HG02970 (cell line): Measurements from ENCODE around the gene GRIN2B.

Experiments
- ATAC-seq: cut with Tn5 transposase; IDR thresholded peaks from one replicate; pipeline ENCODE4 v1.9.1; 2021; ENCODE audit warnings: mild to moderate bottlenecking, moderate library complexity, moderate number of reproducible peaks; ENCODE audit not compliant: unreplicated experiment, low FRiP score

Gene GRIN2B

GRCh38 chr12:13981296-13981962 is at the start of gene GRIN2B:
GRIN2B (minus strand) TSS chr12:13981602; CDS start chr12:13866208, 115,394 bp downstream.
- no peak for ATAC-seq

GRCh38 chr12:14026537-14026936 is 45.1 kb upstream of the GRIN2B start:
- no peak for ATAC-seq

DNA sequence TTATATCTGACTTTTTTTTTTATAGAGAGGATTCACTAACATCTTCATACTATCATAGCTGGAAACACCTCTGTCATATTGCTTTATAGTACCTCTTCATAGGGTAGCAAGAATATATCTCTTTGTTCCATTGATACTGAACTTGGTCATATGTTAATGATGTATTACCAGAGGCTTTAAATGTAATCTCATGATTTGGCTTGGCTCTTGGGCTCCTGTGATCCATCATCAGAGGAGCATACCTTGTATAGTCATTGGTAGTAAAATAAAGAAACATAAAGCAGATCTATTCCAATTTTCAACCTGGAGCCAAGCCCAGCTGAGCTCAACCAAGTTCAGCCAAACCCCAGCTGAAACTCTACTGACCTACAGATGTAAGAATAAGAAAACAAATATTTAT is 43.2 kb upstream of the GRIN2B start:
- no peak for ATAC-seq

DNA sequence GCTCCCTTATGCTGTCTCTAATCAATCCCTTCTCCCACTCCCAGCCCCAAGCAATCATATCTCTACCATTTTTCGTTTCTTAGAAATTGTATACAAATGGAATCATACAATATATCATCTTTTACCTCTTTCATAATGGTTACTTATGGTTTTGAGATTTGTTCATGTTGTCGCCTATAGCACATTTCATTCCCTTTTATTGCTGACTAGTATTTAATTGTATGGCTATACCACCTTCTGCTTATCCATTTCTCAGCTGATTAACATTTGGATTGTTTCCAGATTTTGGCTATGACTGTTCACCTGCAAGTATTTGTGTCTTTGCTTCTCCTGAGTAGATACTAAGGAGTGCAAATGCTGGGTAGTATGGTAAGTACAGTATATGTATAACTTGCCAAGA is 36.7 kb upstream of the GRIN2B start:
- no peak for ATAC-seq

DNA sequence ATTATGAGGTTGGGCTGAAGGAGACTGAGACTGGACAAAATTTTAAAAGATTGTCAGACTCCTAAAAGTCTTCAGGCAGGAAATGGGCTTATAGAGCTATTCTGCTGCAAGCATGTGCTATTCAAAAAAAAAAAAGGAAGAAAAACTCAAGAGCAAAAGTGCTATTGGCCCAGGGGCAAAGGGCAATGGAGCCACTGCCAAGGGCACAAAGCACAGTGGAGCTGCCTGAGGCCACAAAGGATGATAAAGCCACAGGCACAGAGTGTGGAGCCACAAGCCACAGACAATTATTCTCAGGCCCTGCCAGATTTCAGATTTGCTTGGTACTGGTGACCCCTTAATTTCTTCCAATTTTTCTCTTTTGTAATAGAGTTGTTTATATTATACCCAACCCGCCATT is 29.6 kb upstream of the GRIN2B start:
- no peak for ATAC-seq

DNA sequence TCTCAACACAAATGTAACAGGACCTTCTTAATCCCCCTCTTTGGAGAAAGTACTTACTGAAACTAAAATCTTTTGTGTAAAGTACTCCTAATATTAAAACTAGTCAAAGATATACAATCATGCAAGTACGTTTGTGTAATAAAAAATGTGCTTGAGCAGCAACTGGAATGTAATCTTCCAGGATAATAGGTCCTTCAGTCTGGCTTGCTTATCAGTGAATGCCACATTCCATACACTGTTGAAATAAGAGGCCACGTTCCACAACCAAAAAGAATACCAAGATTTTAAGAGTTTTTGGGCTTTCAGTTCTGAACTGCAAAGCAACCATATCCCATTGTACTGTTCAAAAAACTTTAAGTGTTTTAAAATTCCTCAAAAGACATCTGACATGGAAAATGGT is 26.2 kb upstream of the GRIN2B start:
- no peak for ATAC-seq

DNA sequence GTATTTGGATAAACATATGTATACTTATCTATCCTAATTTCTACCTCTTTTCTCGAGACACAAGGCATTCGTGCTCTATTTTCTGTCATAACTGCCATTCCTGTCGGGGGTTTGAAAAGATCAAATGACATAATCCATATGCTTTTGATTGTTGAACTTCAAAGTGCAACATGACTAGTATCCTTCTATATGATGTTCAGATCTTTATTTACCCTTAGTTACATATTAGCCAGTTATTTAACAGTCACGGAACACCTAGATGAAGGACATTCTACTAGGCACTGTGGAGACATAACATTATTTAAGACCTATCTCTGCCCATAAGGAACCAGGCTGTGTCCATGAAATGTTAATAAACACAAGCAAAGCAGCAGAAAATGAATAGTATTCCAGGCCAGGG is 11.2 kb upstream of the GRIN2B start:
- no peak for ATAC-seq

- ATAC-seq = no peak
Observed at GRCh38 chr12:13992106-13992505, 10.7 kb upstream of the GRIN2B start.

DNA sequence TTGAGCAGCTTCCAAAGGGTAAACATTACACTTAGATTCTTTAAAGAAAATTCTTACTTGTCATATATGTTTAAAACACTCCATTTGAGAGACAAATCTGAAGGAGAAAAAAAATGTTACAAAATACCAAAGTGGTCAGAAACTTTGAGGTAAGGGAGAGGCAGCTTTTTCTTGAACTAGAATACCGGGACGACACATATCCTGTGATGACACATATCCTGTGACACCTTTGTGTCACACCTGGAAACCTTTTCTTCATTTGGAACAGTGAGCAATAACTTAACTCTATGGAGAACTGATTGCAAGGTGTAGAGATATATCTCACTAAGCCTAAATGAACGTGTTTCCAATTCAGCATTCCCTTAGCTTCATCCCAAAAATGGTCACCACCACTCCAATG is 4.6 kb upstream of the GRIN2B start:
- no peak for ATAC-seq

- ATAC-seq = no peak
Observed at GRCh38 chr12:13981990-13982389, 588 bp upstream of the GRIN2B start.

DNA sequence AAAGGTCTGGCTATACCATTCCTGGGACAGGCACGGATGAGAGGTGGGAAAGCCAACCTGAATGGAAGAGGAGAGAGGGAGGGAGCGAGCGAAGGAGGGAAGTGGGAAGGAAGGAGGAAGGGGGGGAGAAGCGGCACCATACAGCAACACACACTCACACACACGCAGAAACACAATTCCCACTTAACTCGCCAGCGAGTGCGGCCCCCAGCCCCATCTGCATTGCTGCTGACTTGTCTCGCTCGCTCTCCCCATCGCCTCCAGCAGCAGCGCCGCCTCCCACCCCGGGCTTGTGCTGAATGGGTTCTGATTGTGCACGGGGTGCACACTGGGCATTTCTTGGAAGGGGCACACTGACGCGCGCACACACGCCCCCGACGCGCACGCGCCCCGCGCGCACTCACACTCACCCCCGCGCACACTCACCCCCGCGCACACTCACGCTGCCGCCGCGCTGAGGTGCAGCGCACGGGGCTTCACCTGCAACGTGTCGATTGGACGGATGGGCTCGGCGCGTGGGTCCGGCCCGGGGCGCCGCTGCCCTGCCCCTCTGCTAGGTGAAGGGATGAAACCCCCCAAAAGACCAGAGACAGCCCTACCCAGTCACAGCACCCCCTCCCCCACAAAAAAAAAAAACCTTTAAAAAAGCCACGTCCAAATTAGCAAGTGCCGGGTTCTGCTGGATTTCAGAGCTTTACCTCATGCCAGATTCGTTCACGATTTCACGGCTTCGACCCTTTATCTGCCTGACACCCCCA is 685 bp downstream of the GRIN2B start:
- no peak for ATAC-seq

DNA sequence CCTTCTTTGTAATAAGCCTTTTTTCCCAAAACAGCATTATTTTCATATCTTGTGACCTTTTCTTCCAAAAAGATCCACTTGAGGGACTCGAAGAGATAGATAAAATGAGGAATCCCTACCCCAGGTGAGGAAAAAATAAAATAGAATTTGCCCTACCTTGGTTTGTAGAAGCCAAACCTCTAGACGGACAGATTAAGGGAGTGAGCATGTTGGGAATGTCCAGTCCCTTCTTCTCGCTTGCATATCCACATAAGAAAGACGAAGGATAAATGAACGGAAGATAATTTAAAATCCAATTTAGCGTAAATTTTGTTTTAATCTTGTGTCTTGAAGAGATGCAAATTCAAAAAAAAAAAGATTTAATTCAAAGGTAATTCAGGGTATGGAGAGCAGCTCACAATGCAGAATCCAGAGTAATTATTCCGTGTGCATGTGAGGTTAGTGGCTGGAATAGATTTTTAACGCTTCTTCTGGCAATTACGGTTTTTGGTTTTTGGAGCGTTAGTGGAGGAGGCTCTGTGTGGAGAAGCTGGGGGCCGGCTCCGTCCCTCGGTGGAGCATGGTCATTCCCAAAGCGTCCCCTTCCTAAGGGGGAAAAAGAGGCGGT is 1.5 kb downstream of the GRIN2B start:
- ATAC-seq = no peak

DNA sequence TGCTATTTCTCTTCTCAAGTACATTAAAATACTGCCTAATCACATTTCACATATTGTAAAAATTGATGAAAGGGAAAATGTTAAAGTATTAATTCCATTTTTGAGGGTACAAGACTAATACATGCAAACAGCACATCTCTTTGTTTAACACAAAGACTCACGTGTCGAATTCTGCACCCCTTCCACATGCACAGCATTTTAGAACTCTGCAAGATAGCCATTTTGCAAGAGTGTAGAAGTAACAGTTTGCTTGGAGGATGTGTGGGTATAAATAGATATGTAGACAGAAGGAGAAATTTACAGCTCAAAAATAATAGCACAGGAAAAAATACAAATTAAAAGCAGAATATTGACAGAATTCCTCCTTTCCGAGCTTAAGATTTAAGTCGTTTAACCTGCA is 2.5 kb downstream of the GRIN2B start:
- no peak for ATAC-seq

GRCh38 chr12:13976880-13977279 is 4.5 kb downstream of the GRIN2B start:
- no peak for ATAC-seq

- no peak for ATAC-seq
Observed at GRCh38 chr12:13976028-13976584, 5.3 kb downstream of the GRIN2B start.

DNA sequence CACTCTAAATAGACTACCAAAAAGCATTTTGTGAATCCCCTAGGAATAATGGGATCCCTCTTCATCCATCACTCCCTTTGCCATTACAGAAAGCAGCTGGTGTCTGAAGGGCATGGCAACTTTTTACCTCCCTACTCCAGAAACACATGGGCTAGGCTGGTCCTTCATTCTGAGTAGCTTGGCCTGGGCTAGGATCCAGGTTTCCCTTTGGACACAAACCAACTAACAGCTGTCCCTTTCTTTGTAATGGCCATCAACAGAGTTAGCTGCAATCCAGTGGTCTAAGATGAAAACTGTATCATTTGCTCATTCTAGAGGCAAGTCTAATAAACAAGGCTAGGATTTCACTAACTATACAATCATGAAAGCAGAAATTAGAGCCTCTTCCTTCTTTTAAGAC is 7.4 kb downstream of the GRIN2B start:
- ATAC-seq = no peak

DNA sequence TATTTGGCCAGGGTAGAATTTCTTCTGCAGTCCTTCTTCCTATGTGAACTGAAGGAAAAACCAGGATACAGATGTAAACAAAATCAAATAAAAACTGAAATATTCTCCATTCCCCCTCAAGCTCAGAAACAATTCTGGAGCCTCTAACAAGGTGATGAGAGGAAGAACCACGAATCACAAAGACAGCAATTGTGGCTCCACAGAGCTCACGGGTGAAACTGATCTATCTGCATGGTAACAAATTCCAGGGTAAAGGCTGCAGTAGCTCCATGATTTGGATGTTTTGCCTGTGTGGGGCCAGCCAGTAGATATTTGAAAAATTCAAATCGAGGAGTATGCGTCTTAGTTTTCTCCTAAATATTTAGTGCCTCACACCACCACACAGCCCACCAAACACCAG is 10.6 kb downstream of the GRIN2B start:
- no peak for ATAC-seq

- ATAC-seq = no peak
Observed at GRCh38 chr12:13968281-13968680, 13.1 kb downstream of the GRIN2B start.

DNA sequence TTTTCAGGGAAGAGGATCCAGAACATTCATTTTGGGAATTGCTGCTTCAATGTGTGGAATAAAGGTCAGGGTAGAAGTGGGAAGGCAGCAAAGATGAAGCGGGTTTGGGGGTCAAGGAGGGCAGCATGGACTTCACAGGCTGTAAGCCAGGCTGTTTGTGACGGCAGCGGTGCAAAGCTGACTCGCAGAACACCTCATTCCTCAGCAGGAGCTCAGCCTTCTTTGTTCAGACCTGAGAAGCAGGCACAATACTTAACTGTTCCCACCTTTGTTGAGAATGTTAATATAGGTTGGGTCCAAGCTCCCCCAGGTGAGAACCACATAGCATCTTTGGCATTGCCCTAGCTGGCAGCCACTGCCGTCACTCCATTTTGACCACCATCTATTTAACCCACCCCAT is 16.7 kb downstream of the GRIN2B start:
- ATAC-seq = no peak

DNA sequence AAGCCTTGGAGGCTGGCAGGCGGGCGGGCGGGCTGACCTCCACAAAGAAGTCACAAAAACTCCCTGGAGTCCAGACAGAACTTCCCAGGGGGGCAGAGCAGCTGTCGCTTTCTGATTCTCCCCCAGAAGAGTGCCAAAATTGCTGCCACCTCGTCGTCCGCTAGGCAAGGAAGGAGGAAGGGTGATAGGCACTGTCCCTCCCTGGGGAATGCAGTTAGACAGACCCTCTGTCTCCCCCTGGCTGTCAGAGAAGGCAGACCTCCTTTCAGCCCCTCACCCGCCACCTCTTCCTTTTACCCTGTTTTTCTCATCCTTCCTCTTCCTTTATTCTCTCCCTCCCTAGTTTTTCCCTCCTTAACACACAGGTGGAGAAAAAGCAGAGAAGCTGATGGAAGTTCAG is 18.7 kb downstream of the GRIN2B start:
- ATAC-seq = no peak

GRCh38 chr12:13961971-13962370 is 19.4 kb downstream of the GRIN2B start:
- no peak for ATAC-seq
